Epithelial cell of proximal tubule (primary cell): ENCODE data around the gene NUP98. TPM values are rescaled to one million over a fixed set of nuclear protein-coding genes. Genes with fewer than 3 reads are reported as not detected.
"Not testable (repeated sequence)": the region's sequence is repeated elsewhere in the genome, so short reads cannot be mapped to it uniquely, and the experiment has no call there.

Experiments used
- DNase-seq: peaks from one replicate; pipeline ENCODE4 v3.0.0-alpha.2; 2011; ENCODE audit warnings: low read depth
- H3K4me3 ChIP-seq: 2 replicates; pipeline ENCODE4 v1.5.1; 2011; ENCODE audit warnings: low read depth, mild to moderate bottlenecking, low read length
- total RNA-seq: library from RNA; depleted of rRNA; stranded (reverse); fragments of >200 nt; gene quantifications from 2 replicates; pipeline ENCODE4 v1.2.3, GENCODE V29; 2015
- TF ChIP-seq, protein P1 (sequence below): conservative IDR thresholded peaks from 2 replicates; pipeline ENCODE4 v1.5.1; 2012; ENCODE audit warnings: low read depth, mild to moderate bottlenecking, low read length

The NUP98 gene
- total RNA-seq, 1 donor from 2014 or later, result 74.8 TPM

GRCh38 chr11:3655547-3655946 lies 141.8 kb downstream of the NUP98 start:
- no peak overlapping the region for H3K4me3 ChIP-seq
- no peak for DNase-seq
- TF ChIP-seq, protein P1, sequence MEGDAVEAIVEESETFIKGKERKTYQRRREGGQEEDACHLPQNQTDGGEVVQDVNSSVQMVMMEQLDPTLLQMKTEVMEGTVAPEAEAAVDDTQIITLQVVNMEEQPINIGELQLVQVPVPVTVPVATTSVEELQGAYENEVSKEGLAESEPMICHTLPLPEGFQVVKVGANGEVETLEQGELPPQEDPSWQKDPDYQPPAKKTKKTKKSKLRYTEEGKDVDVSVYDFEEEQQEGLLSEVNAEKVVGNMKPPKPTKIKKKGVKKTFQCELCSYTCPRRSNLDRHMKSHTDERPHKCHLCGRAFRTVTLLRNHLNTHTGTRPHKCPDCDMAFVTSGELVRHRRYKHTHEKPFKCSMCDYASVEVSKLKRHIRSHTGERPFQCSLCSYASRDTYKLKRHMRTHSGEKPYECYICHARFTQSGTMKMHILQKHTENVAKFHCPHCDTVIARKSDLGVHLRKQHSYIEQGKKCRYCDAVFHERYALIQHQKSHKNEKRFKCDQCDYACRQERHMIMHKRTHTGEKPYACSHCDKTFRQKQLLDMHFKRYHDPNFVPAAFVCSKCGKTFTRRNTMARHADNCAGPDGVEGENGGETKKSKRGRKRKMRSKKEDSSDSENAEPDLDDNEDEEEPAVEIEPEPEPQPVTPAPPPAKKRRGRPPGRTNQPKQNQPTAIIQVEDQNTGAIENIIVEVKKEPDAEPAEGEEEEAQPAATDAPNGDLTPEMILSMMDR, result no peak

- not testable (repeated sequence) for H3K4me3 ChIP-seq, DNase-seq
These were observed 144.8 kb downstream of the NUP98 start for GRCh38 chr11:3652514-3652913.

- not testable (repeated sequence) for DNase-seq
These were observed 148.0 kb downstream of the NUP98 start for GRCh38 chr11:3649374-3649773.

GRCh38 chr11:3648843-3649242 lies 148.5 kb downstream of the NUP98 start:
- not testable (repeated sequence) for H3K4me3 ChIP-seq, DNase-seq

More at GRCh38 chr11:3649374-3649773, 148.0 kb downstream of the NUP98 start:
- not testable (repeated sequence) for H3K4me3 ChIP-seq

- no peak for DNase-seq
- TF ChIP-seq, protein P1, result no peak
- no peak overlapping the region for H3K4me3 ChIP-seq
These were observed 151.8 kb downstream of the NUP98 start for GRCh38 chr11:3645552-3645951.

DNA sequence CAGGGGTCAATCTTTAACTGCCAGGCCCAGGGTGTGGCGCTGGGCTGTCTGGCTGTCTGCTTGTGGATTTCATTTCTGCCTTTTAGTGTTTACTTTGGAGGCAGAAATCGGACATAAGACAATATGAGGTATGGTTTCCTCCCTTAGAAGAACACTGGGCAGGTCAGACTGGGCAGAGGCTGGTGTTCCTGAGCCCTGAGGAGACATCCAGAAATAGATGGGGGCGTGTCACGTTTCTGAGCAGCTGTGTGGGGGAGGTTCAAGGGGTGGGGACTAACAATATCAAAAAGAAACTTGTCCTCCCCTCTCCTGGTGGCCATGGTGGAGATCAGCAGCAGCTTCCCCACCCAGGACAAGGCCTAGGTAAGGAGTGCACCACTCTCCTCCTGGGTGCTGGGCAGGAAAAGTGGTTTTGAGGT lies 152.5 kb downstream of the NUP98 start, which contains the start of gene ART1:
Gene ART1 (plus strand): TSS at position 312 of the 419 bp plus-strand sequence. CDS start 14,086 bp downstream, outside the sequence.
- no peak for DNase-seq
- TF ChIP-seq, protein P1, result no peak
- no peak within 1 kb of the TSS for H3K4me3 ChIP-seq

- peak overlapping the region; percentile 62 for H3K4me3 ChIP-seq
- not testable (repeated sequence) for DNase-seq
These were observed 154.2 kb downstream of the NUP98 start for GRCh38 chr11:3643102-3643546.

DNA sequence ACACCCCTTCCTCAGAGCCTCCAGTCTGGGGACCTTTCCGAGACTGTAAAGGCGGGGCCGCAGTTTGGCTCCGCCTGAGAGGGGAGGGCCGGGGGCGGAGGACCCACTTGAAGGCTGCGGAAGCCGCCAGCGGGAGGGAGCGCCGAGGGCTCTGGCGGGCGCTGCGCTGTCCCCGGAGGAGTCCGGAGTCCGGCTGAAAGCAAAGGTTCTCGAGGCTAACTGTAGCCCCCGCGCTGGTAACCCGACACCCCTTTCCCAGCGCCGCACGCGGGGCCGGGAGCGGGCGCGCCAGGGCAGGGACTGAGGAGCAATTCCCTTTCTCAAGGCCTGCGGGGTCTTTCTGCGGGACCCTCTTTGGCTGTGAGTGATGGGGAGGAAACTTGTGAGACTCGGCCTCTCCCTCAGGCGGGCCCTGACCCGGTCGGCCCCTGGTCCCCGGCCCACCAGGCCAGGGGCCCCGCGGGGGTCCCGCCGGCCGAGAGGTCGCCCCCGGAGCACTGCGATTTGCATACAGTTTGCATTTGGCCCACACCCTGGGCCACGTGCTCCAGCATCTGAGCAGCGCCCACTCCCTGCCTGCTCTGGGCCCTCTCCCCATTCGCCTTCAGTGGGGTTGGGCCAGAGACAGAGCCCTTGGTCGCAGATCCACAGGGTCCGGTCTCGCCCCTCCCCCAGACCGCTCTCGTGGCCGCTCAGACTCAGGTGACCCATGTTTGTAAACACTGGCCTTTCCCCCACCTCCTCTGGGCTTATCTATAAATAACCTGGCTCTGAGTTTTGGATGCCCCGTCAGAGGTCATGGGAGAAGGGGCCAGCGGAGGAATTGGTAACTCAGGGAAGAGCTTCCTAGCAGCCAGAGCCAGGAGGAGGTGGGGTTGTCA lies 155.0 kb downstream of the NUP98 start:
- DNase-seq, result no peak
- TF ChIP-seq, protein P1, result no peak
- peak overlapping the region; percentile 62 for H3K4me3 ChIP-seq

GRCh38 chr11:3641701-3642070 lies 155.7 kb downstream of the NUP98 start, which contains the start of gene ART5:
ART5 (minus strand) TSS chr11:3641992; CDS start chr11:3641862, 130 bp downstream.
- no peak for DNase-seq
- TF ChIP-seq, protein P1, result no peak

More at GRCh38 chr11:3641701-3642070, 155.7 kb downstream of the NUP98 start, which contains the start of gene ART5:
- H3K4me3 ChIP-seq, result peak within 1 kb of the TSS; percentile 62
